HG03575 (cell line): ENCODE measurements around the gene CALB2.

Experiments used
- ATAC-seq: cut with Tn5 transposase; IDR thresholded peaks from one replicate; pipeline ENCODE4 v1.9.1; 2021; ENCODE audit not compliant: unreplicated experiment, insufficient number of reproducible peaks, low FRiP score; ENCODE audit errors: extremely low read depth

CALB2 gene

DNA sequence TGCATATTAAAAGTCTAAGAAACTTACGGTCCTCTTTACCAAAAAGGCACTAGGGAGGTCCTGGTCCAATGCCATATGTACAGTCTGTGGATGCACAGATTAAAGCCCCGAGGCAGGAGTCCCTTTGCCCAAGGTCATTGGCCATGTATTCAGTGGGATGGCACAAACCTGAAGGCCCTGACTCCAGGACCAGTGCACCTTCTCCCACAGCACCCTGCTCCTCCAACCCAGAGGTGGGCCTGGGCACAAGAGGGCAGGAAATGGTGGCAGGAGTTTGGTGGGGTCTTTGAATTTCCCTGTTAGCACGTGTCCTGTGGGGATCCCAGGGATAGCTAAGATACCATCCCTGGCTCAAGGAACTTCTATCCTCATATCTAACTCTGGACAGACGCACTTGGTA is 54.8 kb downstream of the CALB2 start:
- ATAC-seq: no peak

DNA sequence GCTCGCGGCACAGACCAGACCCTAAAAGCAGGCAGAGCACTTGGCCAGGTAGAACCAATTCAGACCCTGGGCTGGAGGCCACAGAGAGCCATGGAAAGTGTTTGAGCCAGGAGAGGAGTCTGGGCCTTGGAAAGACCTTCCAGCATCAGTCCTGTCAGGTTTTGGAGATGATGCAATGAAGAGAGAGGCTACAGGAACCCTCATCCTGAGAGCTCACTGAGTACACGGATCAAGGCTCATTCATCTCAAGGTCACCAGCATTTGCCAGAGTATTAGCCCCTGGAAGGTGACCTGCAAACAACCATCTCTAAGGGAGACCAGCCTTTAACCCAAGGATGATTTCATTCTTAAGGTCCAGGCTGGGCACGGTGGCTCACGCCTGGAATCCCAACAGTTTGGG is 55.5 kb downstream of the CALB2 start:
- no peak for ATAC-seq

DNA sequence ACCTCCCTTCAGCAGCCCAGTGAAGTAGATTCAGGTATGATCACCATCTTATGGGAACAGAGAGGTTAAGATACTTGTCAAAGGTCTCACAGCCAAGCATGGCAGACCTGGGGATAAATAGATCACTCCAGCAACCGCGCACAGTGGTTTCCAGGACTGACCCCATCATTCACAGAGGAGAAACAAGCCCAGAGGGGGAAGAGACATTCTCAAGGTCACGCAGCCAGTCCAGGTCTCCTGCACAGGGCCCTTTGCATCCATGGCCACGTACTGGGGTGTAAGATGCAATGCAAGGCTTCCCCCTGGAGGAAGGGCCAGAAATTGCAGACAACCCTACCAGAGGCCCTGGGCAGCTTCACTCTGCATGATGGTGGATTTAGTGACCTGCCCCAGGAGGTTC is 63.4 kb downstream of the CALB2 start:
- no peak for ATAC-seq

DNA sequence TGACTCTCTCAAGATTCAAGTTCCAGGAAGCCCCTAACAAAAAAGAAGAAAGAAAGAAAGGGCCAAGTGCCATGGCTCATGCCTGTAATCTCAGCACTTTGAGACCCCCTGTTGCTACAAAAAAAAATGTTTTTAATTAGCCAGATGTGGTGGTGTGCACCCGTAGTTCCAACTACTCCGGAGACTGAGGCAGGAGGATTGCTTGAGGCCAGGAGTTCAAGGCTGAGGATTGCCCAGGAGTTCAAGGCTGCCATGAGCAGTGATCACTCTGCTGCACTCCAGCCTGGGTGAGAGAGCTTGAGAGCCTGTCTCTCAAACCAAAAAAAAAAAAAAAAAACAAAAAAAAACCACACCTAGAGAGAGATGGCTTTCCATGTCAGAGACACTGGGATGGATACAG is 64.5 kb downstream of the CALB2 start:
- no peak for ATAC-seq

DNA sequence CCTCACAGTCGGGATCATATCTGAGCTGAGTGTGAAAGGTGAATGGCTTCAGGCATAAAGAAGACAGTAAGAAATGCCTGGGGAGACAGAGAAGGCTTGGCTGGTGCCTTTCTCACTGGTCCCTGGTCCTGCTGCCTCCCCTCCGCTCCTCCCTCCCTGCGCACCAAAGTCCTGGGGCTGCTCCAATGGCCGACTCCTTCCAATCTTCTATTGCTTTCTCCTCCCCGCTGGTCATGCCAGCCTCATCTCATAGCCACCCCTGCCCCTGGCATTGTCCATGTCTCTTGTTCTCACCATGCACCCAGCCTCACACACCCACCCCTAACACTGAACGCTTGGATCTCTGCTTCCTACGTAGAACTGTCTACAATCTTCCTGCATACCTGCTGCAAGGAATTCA is 65.3 kb downstream of the CALB2 start:
- ATAC-seq: no peak

DNA sequence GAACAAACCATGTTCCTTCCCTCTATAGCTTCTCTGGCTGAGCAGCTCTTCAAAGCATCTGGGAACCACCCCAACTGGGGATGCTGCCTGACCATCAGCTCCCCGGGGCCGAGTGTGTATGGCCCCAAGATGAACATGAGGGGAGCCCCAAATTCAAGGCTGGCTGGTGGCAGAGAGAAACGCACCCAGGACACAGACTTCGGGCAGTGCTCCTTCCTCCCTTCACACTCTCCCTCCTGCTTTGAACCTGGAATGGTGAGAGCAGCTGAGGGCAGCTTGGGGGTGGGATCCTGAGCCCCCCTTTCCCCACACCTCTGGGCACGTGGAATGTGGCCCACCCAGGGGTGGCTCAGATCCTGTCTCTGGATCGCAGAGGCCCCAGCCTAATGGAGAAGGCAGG is 66.1 kb downstream of the CALB2 start:
- no peak for ATAC-seq

DNA sequence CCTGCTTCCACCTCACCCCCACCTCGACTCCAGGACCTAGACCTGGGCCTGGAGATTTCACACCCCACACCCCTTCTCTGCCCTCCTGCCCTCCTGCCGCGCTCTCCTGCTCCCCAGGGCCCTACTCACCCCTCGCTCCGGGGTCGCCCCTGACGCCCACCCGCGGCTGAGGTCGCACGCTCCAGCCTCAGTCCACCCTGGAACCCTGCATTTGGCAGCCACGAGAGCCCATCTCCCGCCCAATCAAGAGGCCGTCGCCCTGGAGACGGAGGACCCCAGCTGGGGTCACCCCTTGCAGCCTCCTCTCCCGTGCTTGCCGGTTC is 67.2 kb downstream of the CALB2 start:
- no peak for ATAC-seq

DNA sequence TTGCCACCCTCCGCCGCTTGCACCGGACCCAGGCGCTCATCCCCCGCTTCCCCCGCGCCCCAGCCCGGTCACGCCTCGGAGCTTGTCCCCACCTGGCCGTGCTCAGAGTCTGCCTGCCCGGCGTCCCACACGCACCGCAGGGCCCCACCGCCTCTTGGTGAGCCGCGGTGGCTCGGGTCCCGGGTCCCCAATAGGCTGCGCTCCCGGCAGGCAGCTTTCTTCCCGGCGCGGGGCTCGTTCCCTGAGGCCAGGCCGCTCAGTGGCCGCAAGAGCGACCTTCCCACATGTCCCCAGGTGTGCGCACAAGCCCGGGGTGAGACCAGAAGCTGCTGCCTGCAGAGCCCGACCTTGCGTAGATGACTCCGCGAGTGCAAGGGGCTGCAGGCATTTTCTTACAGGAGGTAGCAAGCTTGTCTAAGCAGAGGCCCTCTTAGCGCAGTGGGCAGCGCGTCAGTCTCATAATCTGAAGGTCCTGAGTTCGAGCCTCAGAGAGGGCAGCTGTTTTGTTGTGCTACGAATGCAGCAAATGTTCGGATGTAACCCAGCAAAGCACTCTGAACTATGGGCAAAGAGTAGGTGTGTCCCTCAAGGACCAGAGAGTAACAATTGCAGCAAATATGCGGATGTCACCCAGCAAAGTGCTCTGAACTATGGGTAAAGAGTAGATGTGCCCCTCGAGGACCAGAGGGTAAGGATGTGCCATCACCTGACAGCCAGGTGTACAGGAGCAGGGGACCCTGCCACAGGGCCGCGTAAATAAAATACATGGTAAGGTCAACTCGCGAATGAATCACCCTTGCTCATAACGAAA is 67.8 kb downstream of the CALB2 start:
- ATAC-seq: no peak

DNA sequence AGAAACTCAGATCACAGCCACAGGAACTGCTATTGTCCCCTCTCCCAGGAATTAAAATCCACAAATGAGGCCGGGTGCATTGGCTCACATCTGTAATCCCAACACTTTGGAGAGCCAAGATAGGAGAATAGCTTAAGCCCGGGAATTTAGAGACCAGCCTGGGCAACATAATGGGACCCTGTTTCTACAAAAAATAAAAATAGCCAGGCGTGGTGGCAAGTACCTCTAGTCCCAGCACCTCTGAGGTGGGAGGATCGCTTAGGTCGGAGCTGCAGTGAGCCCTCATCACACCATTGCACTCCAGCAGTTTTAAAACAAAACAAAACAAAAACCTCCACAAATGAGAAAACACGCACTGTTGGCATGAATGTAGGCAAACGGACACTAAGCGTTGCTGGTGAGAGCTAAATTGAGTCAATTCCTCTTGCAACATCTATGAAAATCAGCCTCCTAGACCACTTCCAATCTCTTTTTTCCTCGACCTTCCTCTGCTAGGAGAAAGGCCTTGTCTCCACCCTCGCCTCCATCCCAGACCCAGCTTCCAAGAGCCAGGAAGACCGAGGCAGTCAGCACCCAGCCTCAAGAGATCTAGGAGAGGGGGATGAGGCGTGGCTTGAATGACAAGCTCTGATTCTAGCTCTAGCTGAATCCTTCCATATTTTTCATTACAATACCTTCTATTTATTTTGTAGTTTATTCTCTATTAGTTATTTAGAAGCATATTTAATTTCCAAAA is 68.5 kb downstream of the CALB2 start:
- ATAC-seq: no peak

DNA sequence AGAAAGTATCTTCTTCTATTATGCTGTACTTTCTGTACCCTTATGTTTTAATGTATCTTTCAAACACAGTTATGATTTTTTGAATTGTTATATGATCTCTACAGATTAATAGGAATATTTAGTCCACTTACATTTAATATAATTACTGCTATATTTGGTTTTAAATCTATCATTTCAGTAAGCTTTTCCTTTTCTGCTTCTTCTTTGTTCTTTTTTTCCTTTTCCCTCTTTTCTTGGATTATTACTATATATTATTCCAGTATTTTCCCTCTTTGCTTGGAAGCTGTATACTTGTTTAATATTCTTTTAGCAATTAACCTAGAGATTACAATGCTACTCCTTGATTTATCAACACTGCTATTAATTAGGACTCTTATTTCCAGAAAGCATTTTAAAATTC is 69.9 kb downstream of the CALB2 start:
- no peak for ATAC-seq

DNA sequence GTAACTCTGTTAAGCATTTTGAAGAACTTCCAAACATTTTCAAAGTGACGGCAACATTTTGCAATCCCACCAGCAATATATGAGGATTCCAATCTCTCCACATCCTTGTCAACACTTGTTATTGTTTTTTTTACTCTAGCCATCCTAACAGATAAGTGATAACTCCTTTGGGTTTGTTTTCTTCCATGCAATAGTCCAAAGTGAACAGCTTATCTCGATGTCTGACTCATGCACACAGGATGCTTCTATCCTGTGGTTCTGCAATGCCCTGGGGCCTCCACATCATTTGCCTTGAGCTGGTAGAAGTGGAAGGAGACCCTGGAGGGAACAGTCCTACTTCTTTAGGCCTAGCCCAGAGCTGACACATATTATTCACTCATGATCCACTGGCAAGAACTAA is 70.4 kb downstream of the CALB2 start:
- no peak for ATAC-seq

DNA sequence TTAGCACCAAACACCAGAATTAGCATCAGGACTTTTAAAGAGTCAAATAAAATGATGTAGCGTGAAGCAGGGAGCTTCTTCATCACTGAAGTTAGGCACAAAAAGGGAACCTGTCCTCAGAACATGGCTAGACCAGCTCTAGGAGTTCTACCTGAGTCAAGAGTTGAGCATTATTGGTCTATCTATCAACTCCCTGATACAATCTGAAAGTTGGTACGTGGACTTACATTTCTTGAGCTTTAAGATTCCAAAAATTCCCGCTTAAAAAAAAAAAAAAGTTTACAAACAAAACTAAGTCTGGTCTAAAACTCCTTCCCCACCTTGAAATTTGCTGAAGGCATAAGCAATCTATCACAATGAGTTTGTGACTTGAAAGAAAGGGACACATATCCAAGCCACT is 71.1 kb downstream of the CALB2 start:
- ATAC-seq: no peak

DNA sequence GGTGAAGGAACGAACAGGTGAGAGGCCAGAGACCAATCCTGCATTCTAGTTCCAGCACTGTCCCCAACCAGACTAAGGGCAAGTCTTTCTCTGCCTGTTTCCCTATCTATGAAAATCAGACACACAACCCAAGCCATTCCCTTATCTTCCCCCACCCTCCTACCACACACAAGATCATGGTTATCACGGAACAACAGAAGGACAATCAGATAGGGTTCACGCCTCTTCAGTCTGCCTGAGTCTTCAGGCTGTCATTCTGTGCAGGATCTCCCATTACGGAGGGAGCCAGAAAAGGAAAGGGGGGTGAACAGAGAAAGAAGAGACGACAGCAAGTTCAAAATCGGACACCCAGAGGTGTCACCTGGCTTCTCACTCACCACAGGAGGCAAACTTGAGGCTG is 72.2 kb downstream of the CALB2 start:
- ATAC-seq: no peak

DNA sequence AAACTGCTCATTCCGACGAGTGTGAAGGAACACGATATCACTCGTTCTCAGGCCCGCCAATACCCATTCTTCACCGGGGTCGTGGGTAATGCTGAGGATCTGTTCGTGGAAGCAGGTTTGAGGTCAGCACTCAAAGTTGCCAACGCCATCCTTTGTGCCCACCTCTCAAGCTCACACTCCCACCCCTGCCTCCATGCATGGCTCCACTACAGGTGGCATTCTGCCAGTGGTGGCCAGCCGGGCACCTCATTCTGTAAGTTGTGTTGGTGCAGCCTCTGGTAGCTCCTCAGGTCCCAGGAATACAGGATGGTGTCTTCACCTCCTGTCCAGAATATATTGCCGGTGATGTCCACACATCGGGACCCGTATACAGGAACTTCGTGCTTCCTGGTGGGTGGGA is 72.7 kb downstream of the CALB2 start:
- no peak for ATAC-seq

DNA sequence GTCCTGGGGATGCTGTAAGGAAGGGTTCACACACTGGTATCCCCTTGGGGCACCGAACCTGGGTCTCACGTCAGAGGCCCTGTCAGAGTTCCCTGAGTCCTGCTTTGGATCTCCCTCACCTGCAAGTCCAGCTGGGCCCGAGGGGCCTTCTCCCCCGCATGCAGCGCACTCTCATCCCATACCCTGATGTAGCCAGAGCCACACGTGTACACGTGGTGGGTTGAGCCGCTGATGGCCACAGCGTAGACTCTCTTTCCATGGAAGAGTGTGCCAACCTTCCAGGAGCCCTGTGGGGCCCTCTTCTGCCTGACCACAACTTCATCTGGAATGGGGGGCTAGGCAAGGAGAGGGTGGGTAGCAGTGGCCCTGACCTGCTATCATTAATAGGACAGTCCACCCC is 73.5 kb downstream of the CALB2 start:
- no peak for ATAC-seq

DNA sequence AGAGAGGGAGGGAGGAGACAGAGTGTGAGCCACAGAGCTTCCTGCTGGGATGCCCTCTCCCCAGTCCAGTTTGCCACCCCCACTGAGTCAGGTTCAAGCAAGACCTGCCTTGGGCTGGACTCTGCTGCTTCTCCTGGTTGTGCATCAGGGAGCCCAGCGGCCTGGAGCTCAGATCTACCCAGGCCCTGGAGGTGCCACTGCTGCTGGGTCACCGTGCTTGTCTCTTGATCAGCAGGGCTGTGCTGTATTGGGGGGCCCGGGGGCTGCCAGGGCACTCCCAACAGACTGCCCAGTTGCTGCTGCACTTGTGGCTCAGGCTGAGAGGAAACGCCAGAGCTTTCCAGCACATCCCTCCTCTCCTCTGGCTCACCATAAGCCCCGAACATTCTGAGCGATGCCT is 74.4 kb downstream of the CALB2 start:
- no peak for ATAC-seq

DNA sequence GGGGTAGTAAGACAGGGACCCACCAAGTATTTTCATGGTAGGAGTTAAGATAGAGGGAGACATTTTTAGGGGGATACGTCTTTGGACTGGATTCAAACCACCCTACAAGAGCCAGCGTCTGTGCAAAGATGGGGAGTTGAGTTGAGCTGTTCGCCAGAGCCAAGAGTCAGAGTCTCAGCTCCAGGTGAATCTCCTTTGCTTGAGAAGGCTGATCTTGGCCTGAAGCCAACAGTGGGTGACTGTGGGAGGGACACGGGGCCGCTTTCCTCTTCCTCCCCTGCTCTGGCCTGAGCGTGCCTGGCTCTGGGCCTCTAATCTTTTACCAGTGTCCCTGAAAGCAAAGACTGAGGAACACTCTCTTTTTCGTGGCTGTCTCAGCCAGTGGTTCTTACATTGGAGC is 78.0 kb downstream of the CALB2 start:
- no peak for ATAC-seq

DNA sequence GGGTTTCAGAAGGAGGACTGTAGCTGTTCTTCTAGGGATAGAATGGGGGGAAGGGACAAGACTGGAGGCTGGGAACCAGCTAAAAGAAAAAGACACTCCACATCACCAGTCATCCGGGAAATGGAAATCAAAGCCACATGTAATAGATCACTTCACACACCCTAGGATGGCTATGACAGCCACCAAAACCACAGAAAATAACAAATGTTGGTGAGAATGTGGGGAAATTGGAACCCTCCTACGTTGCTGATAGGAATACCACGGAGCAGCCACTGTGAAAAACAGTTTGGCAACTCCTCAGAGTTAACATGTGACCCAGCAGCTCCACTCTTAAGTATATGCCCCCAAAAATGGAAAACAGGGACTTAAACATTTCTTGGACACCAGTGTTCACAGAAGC is 81.0 kb downstream of the CALB2 start:
- no peak for ATAC-seq
